ENCODE data around the gene RDH5.

RDH5 gene

GRCh38 chr12:55696141-55696540, 24.1 kb upstream of the RDH5 start:
- DNase-seq (ENCODE audit: low spot score) = no peak

- DNase-seq (ENCODE audit: low spot score) = no peak
Observed at GRCh38 chr12:55696796-55697462, 23.3 kb upstream of the RDH5 start.

GRCh38 chr12:55697686-55698085, 22.5 kb upstream of the RDH5 start:
- DNase-seq (ENCODE audit: low spot score) = no peak

- no peak for DNase-seq (ENCODE audit: low spot score)
Observed at GRCh38 chr12:55698241-55698955, 21.8 kb upstream of the RDH5 start.

GRCh38 chr12:55698965-55699364, 21.2 kb upstream of the RDH5 start:
- no peak for DNase-seq (ENCODE audit: low spot score)

GRCh38 chr12:55699471-55700055, 20.6 kb upstream of the RDH5 start:
- DNase-seq (ENCODE audit: low spot score) = no peak

GRCh38 chr12:55700255-55701018, 19.8 kb upstream of the RDH5 start:
- no peak for DNase-seq (ENCODE audit: low spot score)

- DNase-seq (ENCODE audit: low spot score) = no peak
Observed at GRCh38 chr12:55702861-55703260, 17.3 kb upstream of the RDH5 start.

GRCh38 chr12:55703288-55703687, 16.9 kb upstream of the RDH5 start:
- DNase-seq (ENCODE audit: low spot score) = no peak

GRCh38 chr12:55703901-55704761, 16.1 kb upstream of the RDH5 start:
- no peak for DNase-seq (ENCODE audit: low spot score)

GRCh38 chr12:55704824-55705718, 15.1 kb upstream of the RDH5 start:
- no peak for DNase-seq (ENCODE audit: low spot score)

GRCh38 chr12:55705782-55706402, 14.3 kb upstream of the RDH5 start:
- DNase-seq (ENCODE audit: low spot score) = no peak

GRCh38 chr12:55706568-55707218, 13.5 kb upstream of the RDH5 start:
- DNase-seq (ENCODE audit: low spot score) = no peak

GRCh38 chr12:55707219-55707671, 12.9 kb upstream of the RDH5 start:
- no peak for DNase-seq (ENCODE audit: low spot score)

GRCh38 chr12:55707841-55708694, 12.1 kb upstream of the RDH5 start, which contains the start of gene ITGA7:
Gene ITGA7 (minus strand): TSS chr12:55707904. CDS start chr12:55707682, 222 bp downstream.
- peak; percentile 62 for DNase-seq (ENCODE audit: low spot score)

GRCh38 chr12:55708695-55709233, 11.4 kb upstream of the RDH5 start:
- DNase-seq (ENCODE audit: low spot score) = no peak

GRCh38 chr12:55711786-55712553, 8.2 kb upstream of the RDH5 start:
- no peak for DNase-seq (ENCODE audit: low spot score)

All from globus pallidus (tissue), 1 donor.